GM19324 (cell line): ENCODE measurements around the gene PHF2.

ENCODE experiments used
- ATAC-seq: cut with Tn5 transposase; IDR thresholded peaks from one replicate; pipeline ENCODE4 v1.9.1; 2021; ENCODE audit warnings: mild to moderate bottlenecking, moderate library complexity; ENCODE audit not compliant: unreplicated experiment, low FRiP score

PHF2 gene

DNA sequence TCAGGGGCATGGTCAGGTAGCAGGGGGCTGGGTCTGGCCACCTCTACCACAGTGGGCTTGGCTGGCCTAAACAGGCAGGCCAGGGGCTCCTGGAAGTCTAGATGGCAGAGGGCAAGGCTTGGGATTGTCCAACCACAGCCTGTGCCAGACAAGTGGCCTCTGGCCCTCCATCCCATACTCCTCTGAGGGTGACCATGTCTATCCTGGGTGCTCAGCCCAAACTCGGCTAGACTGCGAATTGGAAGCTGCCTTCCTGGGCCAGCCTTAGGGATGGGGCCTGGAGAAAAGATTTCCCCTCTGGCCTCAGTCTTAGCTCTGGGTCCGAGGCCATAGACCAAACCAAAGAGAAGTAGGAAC is 110.5 kb downstream of the PHF2 start:
- ATAC-seq = no peak

DNA sequence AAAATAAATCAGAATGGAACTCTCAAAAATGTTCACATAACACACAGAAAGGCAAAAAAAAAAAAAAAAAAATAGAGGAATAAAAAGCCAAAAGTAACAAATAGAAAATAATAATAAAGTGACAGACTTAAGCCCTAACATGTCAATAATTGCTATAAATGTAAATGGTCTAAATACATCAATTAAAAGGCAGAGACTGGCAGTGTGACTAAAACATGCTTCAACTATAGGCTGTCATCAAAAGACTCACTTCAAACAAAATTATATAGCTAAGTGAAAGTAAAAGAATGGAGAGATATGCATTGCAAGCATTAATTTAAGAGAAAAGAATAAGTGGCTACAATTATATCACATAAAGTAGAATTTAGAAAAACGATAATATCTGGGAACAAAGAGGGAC is 114.2 kb downstream of the PHF2 start:
- ATAC-seq = no peak

DNA sequence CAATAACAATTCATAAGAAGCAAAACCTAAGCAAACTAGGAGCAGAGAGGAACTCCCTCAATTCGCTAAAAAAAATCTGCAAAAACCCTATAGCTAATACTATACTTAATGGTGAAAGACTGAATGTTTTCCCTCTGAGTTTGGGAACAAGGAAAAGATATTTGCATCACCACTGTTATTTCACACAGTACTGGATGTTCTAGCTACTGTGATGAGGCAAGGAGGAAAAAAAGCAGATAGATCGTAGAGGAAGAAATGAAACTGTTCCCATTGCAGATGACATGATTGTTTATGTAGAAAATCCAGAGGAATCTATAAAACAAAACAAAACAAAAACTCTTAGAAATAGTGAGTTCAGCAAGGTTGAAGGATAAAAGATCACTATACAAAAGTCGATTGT is 116.7 kb downstream of the PHF2 start:
- ATAC-seq = no peak

DNA sequence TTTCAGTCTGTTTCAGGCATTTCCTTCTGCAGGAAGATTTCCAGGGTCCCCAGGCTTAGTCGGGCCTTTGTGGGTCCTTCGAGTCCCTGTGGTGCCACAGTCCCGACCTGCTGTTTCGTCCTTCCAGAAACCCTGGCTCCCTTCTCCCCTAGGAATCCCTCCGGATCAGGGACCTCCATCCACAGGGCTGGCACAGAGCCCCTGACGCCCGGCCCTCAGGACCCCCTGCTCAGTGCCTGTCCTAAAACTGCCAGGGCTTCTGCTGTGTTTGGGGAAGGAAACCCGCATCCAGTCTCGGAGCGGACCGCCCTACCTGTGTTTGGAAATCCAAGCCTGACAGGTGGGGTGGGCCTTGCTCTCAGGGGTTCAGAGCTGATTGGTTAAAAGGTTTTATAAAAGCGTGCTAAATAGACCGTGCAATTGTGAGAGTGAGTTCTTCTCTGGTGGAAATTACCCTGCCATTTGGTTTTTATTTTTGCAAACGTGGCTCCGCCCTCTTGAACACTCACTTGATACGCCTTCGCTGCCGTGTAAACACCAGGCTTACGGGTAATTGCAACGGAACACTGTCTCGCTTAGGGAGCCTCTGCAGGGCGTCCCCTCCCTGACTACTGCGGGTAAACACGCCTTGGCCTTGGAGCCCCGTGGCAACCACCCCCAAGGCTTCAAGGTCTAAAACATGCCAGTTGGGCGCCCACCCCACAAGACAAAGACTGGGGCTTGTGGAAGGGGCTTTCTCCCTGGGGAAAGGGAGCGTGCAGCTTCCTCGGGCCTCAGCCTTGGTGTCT is 121.2 kb downstream of the PHF2 start:
- no peak for ATAC-seq

DNA sequence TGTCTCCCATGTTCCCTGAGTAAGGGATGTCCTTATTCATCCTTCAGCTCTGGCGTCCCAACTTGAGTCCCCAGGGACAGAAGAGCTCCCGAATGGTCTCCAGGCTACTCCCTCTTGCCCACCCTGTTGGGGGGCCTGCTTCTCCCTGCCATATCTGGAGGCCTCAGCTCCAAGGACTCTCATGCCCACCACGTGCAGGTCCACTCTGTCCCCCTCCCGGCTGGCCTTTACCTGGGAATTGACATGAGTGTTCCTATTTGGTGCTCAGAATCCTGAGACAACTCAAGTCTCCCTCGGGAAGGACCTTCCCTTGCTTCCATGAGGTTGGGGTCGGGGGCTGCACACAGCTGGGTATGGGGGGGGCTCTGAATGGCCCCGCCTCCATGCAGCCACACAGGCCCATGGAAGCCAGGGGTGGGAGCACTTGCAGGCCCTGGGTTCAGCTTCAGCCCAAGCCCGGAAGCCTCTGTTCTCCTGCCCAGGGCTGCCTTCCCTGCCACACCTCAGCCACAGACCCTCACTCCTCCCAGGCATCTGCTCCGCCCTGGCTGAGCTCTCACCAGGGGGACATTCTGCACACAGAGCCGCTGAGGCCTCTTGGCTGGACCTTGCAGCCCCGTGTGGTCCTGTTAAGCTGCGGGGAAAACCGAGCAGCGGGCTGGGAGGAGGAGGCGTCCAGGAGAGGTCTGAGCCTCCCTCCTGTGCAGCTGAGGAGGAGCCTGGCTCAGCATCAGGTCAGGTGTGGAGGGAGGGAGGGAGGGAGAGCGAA is 121.9 kb downstream of the PHF2 start:
- ATAC-seq = no peak

DNA sequence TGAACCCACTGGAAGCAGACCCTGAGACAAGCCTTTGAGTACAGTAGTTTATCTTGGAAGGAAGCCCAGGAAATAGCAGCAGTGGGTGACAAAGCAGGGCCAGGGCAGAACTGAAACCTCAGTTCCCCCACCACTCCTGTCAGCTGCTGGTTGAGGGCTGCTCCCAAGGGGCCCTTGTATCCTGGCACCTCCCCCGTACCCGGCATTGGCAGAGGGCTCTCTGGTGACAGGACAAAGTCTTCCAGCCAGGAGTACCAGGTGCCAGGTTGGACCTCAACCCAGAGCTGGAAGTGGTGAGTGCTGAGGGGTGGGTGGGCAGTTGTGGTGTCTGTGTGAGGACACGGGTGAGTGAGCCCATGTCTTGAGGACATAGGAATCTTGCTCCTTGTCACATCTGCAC is 123.3 kb downstream of the PHF2 start:
- ATAC-seq = no peak

DNA sequence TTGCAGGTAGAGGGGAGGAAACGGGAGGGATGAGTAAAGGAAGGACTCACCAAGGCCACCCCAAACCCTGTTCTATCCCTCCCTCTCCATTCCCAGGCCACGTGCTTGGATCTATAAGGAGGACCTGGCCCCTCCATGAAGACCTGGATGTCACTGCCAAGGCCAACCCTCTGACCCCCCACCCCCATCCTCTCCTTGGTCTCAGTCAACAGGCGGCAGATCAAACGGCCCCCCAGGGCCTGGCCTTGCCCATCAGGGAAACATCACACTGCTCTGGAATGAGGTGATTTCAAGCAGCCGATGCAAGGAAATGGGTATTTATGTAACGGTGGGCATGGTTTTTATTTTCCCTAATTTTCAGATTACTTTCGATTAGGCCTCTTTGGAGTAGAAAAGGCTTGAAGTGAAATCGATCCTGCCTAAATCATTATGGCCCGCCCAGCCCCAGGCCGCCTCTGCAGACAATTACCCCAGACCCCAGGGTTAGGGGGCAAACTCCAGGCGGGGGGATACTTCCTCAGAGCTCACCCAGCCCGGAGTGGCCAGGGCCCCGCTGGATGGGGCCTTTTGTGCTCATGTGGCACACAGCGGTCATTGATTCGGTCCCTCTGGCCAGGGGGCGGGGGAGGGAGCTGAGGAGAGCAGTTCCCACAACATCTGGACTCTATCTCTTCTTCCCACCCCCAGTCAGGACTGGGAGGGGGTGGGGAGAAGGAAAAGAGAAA is 125.3 kb downstream of the PHF2 start:
- no peak for ATAC-seq

DNA sequence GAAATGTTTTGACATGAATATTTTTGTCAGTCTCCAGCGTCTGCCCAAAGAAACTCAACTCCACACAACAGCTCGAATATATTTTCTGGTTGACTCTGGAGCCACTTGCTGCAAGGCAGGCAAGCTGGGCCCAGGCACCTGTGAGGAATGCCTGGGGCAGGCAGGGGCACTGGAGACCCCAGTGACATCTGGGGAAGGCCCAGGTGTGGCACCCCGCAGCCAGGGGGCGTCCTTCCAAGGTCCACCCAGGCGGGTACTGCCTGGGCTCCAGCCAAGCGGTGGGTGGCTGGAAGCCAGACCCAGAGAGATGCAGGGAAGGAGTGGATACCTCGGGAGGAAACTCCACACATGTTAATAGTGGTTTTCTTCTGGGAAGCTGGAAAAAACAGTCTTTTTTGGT is 125.9 kb downstream of the PHF2 start:
- ATAC-seq = no peak

DNA sequence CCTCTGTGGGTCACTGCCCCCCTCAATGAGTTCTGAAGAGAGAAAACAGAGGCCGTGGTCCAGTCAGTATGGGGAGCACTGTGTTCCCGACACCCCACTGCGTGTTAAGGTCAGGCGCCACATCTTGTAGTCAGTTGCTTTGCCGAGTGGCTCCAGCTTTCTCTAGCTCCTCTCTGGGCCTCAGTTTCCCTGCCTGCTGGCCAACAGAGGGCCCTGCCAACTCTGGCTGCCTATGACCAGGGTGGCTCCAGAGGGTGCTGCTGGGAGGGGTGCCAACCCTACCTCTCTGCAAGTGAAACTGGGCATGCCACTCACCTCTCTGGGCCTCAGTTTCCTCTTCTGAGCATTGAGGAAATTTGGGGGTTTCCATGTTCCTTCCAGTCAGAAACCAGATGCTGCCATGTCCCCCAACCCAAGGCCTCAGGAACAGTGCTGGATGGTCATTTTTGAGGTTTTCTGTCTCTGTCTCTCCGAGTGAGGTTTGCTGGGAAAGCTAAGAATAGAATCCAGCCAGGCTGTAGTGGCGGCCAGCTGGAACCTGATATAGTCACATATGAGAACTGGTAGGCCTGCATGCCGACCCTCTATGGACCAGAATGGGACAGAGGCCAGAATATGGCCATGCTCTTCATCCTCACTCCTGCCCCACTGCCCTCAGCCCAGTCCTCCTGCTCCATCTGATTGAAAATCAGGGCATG is 132.1 kb downstream of the PHF2 start:
- ATAC-seq = no peak

DNA sequence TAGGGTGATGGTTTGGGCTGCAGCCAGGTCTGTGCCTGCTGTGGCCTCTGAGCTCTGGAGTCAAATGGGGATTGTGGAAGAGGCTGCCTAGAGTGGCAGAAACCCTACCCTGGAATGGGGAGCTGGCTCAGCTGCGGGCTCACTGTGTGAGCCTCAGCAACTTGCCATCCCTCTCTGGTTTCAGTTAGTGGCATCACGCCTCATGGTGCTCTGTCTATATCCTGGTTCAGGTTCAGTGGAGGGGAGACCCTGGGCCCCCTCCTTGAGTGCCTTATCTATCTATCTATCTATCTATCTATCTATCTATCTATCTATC is 132.6 kb downstream of the PHF2 start:
- no peak for ATAC-seq

DNA sequence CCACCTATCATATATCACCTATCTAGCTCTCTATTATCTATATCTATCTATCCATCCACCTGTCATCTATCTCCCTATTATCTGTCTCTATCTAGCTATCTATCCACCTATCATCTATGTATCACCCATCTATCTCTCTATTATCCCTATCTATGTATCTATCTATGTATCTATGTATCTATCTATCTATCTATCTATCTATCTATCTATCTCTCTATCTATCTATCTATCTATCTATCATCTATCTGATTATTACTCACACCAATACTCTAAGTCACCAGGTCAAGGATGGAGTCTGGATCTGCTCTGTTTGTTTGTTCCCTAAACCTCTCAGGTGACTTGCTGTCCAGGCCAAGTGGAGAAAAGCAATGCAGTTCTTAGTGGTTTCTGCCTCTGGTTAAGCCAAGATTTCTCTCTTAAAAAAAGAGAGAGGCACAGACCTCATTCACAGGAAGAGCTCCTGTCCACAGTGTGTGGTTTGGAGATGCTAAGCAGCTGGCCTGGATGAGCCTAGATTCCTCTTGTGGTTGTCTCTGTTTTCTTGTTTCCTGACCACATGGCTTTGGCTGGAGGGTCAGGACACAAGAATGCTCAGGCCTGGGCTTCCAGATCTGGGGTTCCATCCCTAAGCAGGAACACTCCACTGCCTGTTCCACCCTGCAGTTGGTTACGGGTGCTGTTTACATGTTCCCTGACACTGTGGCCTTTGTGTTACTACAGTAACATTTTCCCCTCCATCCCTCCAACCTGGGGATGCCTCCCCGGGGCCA is 133.4 kb downstream of the PHF2 start:
- no peak for ATAC-seq

DNA sequence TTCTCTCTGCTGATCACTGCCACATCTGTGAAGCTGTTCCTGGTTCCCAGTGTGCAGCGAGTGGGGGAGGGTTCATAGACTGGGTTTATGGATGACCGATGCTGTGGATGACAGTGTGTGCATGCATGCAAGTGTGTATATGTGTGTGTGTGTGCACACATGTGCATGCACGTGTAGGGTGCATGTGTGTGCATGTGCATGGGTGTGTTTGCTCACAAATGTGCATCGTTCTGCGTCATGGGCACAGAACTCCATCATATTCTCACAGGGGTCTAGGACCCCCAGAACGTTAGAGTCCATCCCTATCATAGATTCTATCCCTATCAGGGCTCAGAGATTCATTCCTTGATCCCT is 134.0 kb downstream of the PHF2 start:
- ATAC-seq = no peak

DNA sequence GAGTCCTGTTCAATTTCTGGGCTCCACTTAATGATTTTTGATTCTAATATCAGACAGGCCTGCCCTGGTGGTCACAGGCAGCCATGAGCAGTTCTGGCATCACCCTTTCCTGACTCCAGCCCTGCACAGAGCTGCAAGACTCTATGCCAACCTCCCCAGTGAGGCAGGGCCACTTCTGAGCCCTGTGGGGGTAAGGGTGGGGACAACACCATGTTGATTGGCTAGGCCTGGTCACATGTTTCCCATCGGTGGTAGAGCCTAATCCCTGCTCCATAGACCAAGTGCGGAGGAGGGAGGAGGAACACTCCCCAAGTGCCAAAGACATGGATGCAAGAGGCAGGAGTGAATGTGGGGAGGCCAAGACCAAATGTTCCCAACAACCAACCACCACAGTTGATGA is 134.6 kb downstream of the PHF2 start:
- ATAC-seq = no peak

DNA sequence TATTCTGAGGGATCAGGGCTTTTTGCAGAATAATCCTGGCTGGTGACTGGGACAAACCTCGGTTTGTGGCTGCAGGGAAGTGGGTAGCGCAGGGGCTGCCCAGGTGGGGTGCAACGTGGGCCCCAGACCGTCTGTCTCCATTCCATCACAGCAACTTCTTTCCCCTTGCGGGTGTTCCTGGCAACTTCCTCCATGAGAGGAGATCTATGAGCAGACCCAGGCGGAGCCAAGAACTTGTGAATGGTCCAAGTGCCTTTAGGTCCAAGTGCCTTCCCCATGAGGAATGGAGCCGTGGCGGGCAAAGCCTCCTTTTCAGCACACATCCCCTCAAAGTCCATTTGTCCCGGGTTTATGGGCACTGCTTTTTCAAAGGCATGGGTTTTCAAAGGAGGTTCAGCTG is 136.5 kb downstream of the PHF2 start:
- ATAC-seq = no peak

DNA sequence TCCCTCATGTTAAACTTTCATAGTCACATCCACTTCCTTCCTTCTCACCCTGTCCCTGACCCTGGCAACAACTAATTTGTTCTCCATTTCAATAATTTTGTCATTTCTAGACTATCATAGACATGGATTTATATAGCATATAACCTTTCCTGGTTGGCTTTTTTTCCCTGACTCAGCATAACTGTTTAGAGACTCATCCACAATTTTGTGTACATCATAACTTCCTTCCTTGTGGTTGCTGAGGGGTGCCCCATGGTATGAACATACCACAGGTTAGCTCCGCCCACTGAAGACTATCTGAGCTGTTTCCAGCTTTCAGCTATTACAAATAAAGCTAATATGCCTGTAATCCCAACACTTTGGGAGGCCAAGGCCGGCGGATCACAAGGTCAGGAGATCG is 137.3 kb downstream of the PHF2 start:
- ATAC-seq = no peak

DNA sequence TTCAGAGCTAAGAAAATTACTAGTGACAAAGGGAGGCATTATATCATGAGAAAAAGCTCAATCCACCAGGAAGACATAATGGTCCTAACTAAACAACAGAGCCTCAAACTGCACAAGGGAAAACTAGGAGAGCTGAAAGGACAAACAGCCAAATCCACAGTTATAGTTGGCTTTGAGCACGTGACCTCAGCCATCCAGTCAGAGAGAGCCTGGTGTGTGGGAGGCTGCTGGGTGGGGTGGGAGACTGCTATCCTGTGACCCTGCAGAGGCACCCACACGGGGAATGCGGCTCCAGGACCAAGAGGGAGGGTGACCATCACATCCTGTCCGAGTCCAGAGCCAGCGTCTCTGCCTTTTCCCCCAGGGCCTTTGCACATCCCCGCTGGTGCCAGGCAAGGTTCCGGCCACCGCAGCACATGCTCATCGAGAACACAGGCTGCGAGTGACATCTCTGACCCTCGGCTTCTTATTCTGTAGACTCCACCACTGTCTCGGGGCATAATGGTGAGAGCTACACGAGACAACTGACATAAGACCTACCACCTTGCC is 145.1 kb downstream of the PHF2 start:
- no peak for ATAC-seq

DNA sequence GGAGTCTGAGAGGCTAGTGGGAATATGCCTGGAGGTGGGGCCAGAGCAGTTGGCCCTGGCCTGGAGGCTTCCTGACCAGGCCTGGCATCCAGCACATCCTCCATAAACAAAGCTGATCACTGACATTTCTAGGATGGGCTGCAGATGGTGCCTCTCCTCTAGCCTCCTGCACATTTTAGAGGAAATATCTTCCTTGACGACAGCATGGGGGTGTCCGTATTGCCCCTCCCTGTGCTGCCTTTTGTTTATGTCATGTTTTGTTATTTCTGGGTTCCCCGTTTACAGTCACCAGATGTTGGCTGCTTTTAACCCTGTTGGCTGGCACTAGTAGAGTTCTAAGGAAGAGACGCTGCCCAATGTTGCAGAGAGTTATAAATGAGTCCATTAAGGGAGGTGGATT is 148.5 kb downstream of the PHF2 start:
- no peak for ATAC-seq

DNA sequence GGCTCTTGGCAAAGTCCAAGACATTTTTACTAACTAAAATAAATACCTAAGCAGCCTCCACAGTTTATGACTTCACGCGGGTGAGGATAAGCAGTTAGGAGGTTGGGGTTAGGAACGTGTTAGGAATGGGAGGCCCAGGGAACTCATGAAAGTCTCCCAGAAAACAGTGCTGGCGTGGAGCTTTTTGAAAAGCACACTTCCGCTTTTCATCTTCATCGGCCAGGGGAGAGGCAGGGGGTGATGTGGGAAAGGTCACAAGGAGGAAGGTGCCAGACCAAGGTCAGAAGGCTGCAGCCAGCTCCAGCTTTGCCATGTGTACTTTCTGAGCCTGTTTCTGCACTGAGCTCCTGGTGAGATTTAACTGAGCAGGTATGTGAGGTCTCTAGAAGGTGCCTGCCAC is 149.0 kb downstream of the PHF2 start:
- ATAC-seq = no peak

DNA sequence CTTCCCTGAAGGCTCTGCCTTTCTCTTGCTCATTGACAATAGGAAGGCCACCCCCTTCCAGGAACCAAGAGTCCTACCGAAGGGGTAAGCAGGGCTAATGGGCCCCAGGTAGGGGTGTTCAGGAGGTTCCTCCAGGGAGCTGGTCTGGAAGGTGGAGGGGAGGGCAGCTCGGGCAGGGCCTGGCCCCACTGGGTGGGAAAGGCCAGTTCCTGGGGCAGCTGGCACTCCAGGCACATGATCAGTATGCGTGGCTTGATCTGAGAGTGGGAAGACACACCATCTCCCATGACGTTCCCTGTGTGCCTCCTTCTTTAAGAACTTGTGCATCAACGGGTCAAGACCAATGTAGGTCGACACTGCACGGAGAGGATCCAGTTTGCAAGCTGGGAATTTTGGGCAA is 149.8 kb downstream of the PHF2 start:
- no peak for ATAC-seq
